ENCODE results near the gene MEGF6.

Gene MEGF6

GRCh38 chr1:3570066-3570986 lies 41.0 kb downstream of the MEGF6 start:
- no peaks in the 10 kb centered on the region for H3K9me3 Mint-ChIP-seq
- no peak for DNase-seq (ENCODE audit: low spot score in 2 of 2)
- no peaks in the 10 kb centered on the region for H3K36me3 Mint-ChIP-seq
- no peak overlapping the region for H3K27ac Mint-ChIP-seq
- H3K4me3 Mint-ChIP-seq = no peak overlapping the region
- no peaks in the 10 kb centered on the region for H3K4me1 Mint-ChIP-seq
- no peak for ATAC-seq

DNA sequence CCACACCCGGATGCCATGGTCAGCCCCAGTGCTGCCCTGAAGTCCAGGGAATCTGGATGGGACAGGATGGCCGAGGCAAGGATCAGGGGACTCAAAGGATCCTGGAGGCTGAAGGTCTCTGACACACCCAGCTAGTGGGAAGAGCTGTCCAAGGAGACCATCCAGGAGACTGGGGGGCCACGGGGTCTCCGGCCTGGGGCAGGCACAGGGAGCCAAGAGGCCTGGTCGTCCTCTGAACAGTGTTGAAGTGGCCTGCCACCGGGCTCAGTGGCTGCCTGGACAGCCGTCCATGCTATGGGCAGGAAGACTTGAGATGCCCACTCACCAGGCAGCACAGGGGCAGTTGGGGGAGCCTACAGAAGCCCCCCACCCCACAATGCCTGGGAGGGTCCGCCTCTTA lies 41.9 kb downstream of the MEGF6 start:
- ATAC-seq (no peak), DNase-seq (ENCODE audit: low spot score in 2 of 2) (no peak)
- no peak overlapping the region for H3K4me3 Mint-ChIP-seq
- H3K36me3 Mint-ChIP-seq = no peaks in the 10 kb centered on the region
- H3K4me1 Mint-ChIP-seq = no peaks in the 10 kb centered on the region
- no peak overlapping the region for H3K27ac Mint-ChIP-seq
- no peaks in the 10 kb centered on the region for H3K9me3 Mint-ChIP-seq

DNA sequence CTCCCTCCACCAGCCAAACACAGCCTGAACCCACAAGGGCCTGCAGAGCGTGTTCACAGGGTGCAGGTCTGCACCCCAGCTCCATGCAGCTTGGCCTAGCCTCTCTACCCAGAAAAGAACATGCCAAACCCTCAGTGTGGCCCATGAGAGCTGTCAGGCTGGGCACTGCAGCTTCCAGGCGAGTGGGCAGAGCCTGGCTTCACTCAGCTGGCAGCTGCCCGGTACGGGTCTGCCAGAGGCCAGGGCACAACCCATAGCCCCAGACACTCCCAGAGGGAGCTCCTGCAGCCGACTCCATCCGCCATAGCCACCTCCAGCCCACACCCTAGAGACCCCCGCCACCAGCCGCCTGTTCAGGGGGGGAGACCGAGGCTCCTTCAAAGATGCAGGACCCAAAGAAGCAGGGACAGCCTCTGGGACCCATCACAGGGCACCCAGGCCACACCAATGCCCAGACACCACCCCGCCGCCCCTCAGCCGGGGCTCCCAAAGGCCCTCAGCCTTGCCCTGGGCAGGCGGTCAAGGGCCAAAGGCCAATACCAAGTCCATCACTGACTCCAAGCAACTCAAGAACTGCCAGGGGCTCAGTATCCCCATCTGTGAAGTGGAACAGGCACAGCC lies 42.4 kb downstream of the MEGF6 start:
- ATAC-seq (no peak), DNase-seq (ENCODE audit: low spot score in 2 of 2) (no peak)
- H3K9me3 Mint-ChIP-seq = no peaks in the 10 kb centered on the region
- H3K27ac Mint-ChIP-seq = no peak overlapping the region
- no peaks in the 10 kb centered on the region for H3K4me1 Mint-ChIP-seq
- H3K36me3 Mint-ChIP-seq = no peaks in the 10 kb centered on the region
- no peak overlapping the region for H3K4me3 Mint-ChIP-seq

- Mint-ChIP-seq H3K9me3 (no peaks in the 10 kb centered on the region), H3K36me3 (no peaks in the 10 kb centered on the region), H3K4me1 (no peaks in the 10 kb centered on the region), H3K27ac (no peak overlapping the region), H3K4me3 (no peak overlapping the region)
- DNase-seq (ENCODE audit: low spot score in 2 of 2) (no peak), ATAC-seq (no peak)
Measured at GRCh38 chr1:3566951-3567804, 44.1 kb downstream of the MEGF6 start.

DNA sequence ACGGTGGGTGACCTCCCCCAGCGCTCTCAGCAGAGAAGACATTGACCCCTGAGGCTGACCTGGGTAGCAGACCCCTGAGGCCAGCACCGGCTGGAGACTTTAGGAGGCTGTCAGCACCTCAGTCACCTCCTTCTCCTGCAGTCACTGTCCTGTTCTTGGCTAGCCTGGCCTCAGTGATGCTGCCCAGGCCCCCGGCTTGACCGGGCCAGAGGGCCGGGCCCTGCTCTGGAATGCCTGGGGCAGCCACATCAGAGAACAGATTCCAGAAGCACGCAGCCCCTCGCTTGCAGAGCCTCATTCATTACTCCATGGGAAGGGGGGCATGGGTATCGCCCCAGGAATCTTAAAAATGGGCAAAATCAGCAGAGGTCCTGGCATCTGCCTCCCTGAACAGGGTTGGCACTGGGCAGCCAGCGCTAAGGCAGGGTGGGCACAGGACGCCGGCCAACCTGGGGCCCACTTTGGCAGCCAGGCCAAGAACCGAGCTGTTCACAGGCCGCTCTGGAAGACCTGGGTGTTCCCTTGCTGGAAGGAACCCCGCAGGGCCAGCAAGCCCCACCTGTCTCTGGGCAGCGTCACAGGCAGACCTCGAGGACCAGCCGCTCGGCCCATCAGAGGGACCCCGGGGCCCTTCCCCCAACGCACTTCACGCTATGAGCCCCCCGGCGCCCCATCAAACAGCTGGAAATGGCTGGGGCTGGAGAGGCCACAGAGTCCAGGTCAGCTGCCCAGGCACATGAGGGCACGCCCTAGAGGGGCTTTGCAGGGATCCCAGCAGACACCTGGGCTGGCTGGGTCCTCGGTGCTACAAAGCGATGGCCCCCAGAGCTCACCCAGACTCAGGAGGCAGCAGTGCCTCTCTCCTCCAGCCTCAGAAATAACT lies 45.1 kb downstream of the MEGF6 start:
- DNase-seq (ENCODE audit: low spot score in 2 of 2) = no peak
- Mint-ChIP-seq H3K36me3 (no peaks in the 10 kb centered on the region), H3K27ac (no peak overlapping the region), H3K9me3 (no peaks in the 10 kb centered on the region), H3K4me1 (no peaks in the 10 kb centered on the region), H3K4me3 (no peak overlapping the region)
- ATAC-seq = no peak

GRCh38 chr1:3564921-3565831 lies 46.1 kb downstream of the MEGF6 start:
- ATAC-seq = peak; percentile 25
- peak; percentile 20 to 68 for DNase-seq (ENCODE audit: low spot score in 2 of 2)
- Mint-ChIP-seq H3K4me3 (no peak overlapping the region), H3K27ac (no peak overlapping the region), H3K4me1 (no peaks in the 10 kb centered on the region), H3K9me3 (no peaks in the 10 kb centered on the region), H3K36me3 (no peaks in the 10 kb centered on the region)

DNA sequence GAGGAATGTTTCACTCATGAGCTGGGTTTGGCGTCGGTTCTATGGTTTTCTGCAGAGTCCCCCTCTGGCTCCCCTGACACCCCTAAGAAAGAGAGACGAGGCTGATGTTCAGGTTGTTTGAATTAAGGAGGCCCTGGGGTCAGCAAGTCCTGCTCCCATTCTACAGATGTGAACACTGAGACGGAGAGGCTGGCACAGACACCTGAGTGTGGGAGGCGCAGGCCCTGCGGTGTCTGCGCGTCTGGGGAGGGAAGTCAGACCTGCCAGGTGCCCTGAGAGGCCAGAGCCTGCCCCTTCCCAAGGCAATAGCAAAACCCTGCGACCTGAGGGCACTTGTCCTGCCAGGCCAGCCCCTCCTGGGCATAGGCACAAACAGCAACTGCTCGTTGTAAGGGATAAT lies 47.7 kb downstream of the MEGF6 start:
- no peaks in the 10 kb centered on the region for H3K9me3 Mint-ChIP-seq
- DNase-seq (ENCODE audit: low spot score in 2 of 2) = no peak
- no peak overlapping the region for H3K4me3 Mint-ChIP-seq
- H3K36me3 Mint-ChIP-seq = no peaks in the 10 kb centered on the region
- H3K4me1 Mint-ChIP-seq = no peaks in the 10 kb centered on the region
- H3K27ac Mint-ChIP-seq = no peak overlapping the region
- no peak for ATAC-seq

GRCh38 chr1:3563125-3563524 lies 48.2 kb downstream of the MEGF6 start:
- no peak for ATAC-seq
- H3K27ac Mint-ChIP-seq = no peak overlapping the region
- H3K4me3 Mint-ChIP-seq = no peak overlapping the region
- no peak for DNase-seq (ENCODE audit: low spot score in 2 of 2)
- H3K4me1 Mint-ChIP-seq = no peaks in the 10 kb centered on the region
- no peaks in the 10 kb centered on the region for H3K9me3 Mint-ChIP-seq
- no peaks in the 10 kb centered on the region for H3K36me3 Mint-ChIP-seq

DNA sequence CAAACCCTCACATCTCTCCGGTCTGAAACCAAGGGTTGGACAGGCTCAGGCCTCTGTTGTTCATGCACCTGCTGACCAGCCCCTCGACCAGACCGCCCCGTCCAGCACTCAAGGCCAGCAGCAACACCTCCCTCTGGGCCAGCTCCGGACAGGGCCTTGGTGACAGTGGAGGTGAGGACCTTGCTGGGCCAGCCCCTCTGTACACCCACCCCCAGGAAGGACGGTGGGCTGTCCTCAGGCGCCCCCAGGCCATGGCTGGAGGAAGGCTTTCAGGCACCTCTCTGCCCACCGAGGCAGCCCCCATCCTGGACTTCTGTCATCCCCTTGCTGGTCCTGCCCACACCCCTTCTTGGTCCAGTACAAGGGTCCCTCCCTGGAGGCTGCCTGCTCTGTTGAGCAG lies 48.6 kb downstream of the MEGF6 start:
- Mint-ChIP-seq H3K9me3 (no peaks in the 10 kb centered on the region), H3K4me3 (no peak overlapping the region), H3K4me1 (no peaks in the 10 kb centered on the region), H3K36me3 (no peaks in the 10 kb centered on the region), H3K27ac (no peak overlapping the region)
- ATAC-seq (no peak), DNase-seq (ENCODE audit: low spot score in 2 of 2) (no peak)

DNA sequence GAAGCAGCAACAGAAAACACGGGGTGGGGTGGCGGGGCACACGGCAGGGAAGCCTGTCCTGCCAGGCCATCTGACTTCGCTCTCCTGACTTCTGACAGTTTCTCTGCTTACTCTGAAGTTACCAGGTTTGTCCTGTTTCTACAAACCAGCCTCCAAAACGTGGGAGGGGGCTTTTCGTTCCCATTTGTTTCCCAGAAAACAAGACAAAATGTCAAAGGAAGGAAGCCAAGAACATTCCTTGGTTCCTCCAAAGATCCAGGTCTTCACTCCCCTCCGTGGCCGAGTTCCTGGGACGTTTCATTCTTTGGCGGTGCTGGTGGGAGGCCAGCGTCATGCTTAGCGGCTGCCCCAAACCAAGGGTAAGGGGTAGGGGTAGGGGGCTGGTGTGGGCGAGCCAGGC lies 49.6 kb downstream of the MEGF6 start:
- Mint-ChIP-seq H3K27ac (no peak overlapping the region), H3K4me3 (no peak overlapping the region), H3K4me1 (no peaks in the 10 kb centered on the region), H3K36me3 (no peaks in the 10 kb centered on the region), H3K9me3 (no peaks in the 10 kb centered on the region)
- no peak for DNase-seq (ENCODE audit: low spot score in 2 of 2)
- no peak for ATAC-seq

GRCh38 chr1:3560981-3561380 lies 50.3 kb downstream of the MEGF6 start:
- ATAC-seq (no peak), DNase-seq (ENCODE audit: low spot score in 2 of 2) (no peak)
- H3K27ac Mint-ChIP-seq = no peak overlapping the region
- H3K36me3 Mint-ChIP-seq = no peaks in the 10 kb centered on the region
- no peaks in the 10 kb centered on the region for H3K4me1 Mint-ChIP-seq
- no peak overlapping the region for H3K4me3 Mint-ChIP-seq
- H3K9me3 Mint-ChIP-seq = no peaks in the 10 kb centered on the region

GRCh38 chr1:3560251-3560871 lies 50.9 kb downstream of the MEGF6 start:
- no peak for ATAC-seq
- Mint-ChIP-seq H3K9me3 (no peaks in the 10 kb centered on the region), H3K36me3 (no peaks in the 10 kb centered on the region), H3K4me1 (no peaks in the 10 kb centered on the region), H3K27ac (no peak overlapping the region), H3K4me3 (no peak overlapping the region)
- DNase-seq (ENCODE audit: low spot score in 2 of 2) = no peak

GRCh38 chr1:3558036-3558726 lies 53.1 kb downstream of the MEGF6 start:
- DNase-seq (ENCODE audit: low spot score in 2 of 2) (no peak), ATAC-seq (no peak)
- Mint-ChIP-seq H3K36me3 (no peaks in the 10 kb centered on the region), H3K27ac (no peak overlapping the region), H3K4me1 (no peaks in the 10 kb centered on the region), H3K4me3 (no peak overlapping the region), H3K9me3 (no peaks in the 10 kb centered on the region)

All from stimulated activated effector memory CD8-positive, alpha-beta T cell treated with anti-CD3 and anti-CD28 coated beads, Interleukin-12 subunit alpha, Interleukin-12 subunit beta, amount 100 ng/mL, for 72 hours (primary cell).